Erythroblast (primary cell): ENCODE results near the gene JPT2.
"Not testable (repeated sequence)": the region's sequence is repeated elsewhere in the genome, so short reads cannot be mapped to it uniquely, and the experiment has no call there.

Source experiments
- DNase-seq, 2 experiments: peaks; one replicate each; lab custom pipeline; 2025; lab: John Stamatoyannopoulos, UW
- GATA1 ChIP-seq: IDR thresholded peaks from 2 replicates; pipeline ENCODE4 v1.6.1; 2011; ENCODE audit warnings: low read depth, mild to moderate bottlenecking, control low read depth, low read length, moderate library complexity
- POLR2A ChIP-seq: IDR thresholded peaks from 2 replicates; pipeline ENCODE4 v1.6.1; 2011; ENCODE audit warnings: mild to moderate bottlenecking, low read length

JPT2 gene

GRCh38 chr16:1732071-1732470, 54.0 kb downstream of the JPT2 start:
- DNase-seq, result no peak
- TF ChIP-seq POLR2A (no peak), GATA1 (no peak)

DNA sequence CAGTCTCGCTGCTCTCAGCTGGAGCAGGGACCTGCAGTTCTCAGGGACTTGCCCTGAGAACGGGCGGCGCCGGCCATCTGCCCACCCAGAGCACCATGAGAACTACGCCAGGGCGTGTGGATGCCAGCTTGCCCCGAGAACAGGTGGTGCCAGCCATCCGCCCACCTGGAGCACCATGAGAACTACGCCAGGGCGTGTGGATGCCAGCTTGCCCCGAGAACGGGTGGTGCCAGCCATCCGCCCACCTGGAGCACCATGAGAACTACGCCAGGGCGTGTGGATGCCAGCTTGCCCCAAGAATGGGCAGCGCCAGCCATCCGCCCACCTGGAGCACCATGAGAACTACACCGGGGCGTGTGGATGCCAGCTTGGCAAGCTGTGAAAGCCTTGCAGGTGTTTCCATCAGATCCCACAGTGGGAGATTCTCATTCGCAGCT, 54.5 kb downstream of the JPT2 start:
- not testable (repeated sequence) for DNase-seq

GRCh38 chr16:1734123-1734522, 56.0 kb downstream of the JPT2 start:
- DNase-seq, result no peak
- TF ChIP-seq GATA1, result no peak
- TF ChIP-seq POLR2A, result no peak

DNA sequence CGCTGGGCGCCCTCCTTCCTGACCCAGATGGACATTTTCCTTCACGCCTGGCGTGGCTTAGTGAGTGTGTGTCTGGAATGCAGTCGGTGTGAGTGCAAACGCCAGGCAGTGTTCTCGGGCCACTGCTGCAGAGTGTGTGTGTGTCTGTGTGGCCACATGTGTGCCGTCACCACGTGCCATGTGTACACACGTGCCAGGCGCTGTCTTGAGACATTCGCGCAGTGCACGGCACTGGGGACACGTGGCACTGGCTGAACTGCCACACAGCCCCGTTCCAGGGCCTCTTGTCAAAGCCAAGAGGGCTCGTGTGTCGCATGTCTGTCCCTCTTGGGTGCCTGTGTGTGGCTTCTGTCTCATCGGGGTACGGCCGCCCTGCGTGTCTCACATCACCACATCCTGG, 56.7 kb downstream of the JPT2 start:
- TF ChIP-seq POLR2A (no peak), GATA1 (no peak)
- no peak for DNase-seq

DNA sequence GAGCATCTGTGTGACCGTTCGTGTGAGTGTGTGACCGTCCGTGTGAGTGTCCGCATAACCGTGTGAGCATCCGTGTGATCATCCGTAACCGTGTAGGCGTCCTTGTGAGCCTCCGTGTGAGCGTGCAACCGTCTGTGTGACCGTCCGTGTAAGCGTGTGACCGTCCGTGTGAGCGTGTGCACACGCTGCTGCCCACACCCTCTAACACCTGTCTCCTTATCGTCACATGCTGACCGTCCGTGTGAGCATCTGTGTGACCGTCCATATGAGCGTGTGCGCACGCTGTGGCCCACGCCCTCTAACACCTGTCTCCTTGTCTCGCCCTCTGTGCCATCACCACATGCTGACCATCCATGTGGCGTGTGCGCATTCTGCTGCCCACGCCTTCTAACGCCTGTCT, 62.2 kb downstream of the JPT2 start:
- DNase-seq, result no peak
- no peak for TF ChIP-seq GATA1
- no peak for TF ChIP-seq POLR2A

DNA sequence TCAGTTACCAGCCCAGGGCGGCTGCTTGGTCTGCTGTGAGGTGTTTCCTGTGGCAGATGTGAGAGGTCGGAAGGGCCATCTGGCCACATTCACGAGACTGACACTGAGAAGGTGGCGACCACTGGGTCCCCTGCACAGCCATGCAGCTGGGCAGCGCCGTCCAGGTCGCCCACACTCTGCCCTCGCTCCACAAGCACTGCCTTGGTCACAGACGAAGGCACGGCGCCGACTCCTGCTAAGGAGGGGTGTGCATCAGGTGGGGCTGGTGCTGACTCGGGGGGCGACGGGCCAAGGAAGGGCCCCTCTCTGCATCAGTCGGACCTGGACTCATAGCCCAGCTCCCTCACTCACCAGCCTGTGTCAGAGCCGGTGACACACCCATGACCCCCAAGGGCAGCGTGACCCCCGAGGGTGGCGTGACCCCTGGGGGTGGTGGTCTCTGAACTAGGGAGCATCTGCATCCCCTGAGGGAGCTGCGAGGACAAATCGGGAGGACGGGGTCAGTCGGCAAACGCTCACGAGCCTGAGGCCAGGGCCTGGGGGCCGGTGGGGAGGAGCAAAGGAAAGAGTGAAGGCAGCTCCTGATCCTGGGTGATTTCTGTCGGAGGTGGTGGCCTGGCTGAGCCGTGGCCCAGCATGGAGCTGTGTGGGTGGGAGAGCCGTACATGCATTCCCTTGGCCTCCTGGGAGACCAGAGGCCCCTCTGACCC, 62.9 kb downstream of the JPT2 start:
- no peak for DNase-seq
- no peak for TF ChIP-seq GATA1
- TF ChIP-seq POLR2A, result no peak

- TF ChIP-seq GATA1, result no peak
- no peak for TF ChIP-seq POLR2A
- DNase-seq, result no peak
Measured at GRCh38 chr16:1741553-1742165, 63.6 kb downstream of the JPT2 start.

- TF ChIP-seq GATA1 (no peak), POLR2A (no peak)
- no peak for DNase-seq
Measured at GRCh38 chr16:1743376-1744337, 65.6 kb downstream of the JPT2 start.

- TF ChIP-seq POLR2A (no peak), GATA1 (no peak)
- no peak for DNase-seq
Measured at GRCh38 chr16:1744338-1744840, 66.3 kb downstream of the JPT2 start.

DNA sequence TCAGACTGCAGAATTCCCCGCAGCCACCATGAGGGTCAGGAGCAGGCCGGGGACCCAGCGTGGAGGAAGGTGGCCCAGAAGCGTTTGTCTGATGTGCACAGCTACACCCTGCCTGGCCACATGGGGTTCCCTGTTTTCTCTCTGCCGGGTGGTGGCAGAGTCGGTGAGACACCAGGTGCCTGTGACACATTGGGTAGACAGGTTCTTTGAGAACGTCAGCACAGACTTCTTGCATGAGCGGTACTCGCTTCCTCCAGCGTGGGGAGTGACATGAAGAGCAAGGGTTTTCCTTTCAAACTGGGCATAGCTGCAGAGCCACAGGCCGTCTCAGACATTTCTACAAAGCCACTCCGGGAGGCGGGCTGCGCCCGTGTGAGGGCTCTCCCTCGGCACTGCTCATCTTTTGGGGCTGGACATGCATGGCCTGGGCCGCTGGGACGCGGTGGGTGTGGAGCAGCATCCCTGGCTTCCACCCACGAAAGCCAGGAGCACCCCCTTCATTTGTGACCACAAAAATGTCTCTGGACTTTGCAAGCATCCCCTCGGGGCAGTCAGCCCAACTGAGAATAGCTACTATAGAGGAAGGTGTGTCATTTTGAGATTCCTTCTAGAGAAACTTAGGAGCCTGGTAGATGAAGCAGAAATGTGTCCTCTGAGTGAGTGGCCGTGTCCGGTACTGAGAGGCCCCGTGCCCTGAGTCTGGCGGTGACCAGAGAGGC, 67.3 kb downstream of the JPT2 start:
- no peak for TF ChIP-seq GATA1
- TF ChIP-seq POLR2A, result no peak
- DNase-seq, result no peak

DNA sequence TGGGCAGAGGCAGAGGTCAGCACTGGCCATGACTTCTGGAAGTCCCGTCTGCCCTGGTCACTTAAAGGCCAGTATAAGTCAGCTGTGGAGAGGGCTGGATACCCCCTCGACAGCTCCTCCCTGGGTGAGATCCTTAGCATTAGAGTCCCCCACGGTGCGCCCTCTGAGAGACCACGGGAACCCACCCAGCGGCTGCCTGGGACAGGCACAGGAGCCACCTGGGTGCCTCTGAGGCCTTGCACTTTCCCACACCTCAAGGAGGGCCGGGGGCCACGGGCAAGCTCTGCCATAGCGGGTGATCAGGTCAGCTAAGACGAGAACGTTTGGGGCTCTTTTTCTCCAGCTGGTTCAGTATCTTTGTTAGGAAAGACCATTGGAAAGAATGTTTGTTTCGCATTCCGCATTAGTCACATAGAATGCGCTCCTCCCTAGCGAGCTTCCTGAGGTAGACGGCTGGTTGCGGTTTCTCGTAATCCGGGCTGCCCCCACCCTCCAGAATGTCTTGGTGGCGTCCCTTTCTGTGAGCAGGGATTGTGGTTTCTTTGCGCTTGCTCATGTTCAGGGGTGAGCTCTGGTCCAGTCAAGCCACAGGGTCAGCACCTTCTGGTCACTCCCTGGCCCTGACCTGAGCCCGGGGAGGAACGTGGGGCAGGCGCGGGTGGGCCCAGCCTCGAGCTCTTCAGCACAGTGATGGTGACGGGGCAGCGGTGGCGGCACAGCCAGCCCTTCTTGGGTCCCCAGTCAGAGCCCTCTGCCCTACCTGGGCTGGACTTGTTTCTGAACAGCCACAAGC, 68.0 kb downstream of the JPT2 start:
- TF ChIP-seq POLR2A (no peak), GATA1 (no peak)
- no peak for DNase-seq

DNA sequence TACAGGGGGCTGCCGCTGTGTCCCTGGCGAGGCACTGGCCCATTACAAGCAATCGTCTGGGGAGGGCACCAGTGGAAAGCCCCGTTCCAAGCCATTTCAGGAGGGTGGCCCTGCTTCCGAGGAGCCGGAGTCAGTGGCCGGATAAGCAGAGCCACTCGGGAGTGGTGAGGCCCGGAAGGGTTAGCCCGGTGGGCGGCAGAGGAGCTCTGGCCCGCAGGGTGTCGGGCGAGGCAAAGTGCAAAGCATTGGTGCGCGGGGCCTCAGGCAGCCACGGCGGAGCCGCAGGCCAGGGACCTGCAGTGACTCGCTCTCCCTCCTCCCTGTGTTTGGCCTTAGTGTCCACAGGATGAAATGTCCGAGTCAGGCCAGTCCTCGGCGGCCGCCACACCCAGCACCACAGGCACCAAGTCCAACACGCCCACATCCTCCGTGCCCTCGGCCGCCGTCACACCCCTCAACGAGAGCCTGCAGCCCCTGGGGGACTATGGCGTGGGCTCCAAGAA, 68.7 kb downstream of the JPT2 start:
- no peak for DNase-seq
- no peak for TF ChIP-seq POLR2A
- no peak for TF ChIP-seq GATA1

DNA sequence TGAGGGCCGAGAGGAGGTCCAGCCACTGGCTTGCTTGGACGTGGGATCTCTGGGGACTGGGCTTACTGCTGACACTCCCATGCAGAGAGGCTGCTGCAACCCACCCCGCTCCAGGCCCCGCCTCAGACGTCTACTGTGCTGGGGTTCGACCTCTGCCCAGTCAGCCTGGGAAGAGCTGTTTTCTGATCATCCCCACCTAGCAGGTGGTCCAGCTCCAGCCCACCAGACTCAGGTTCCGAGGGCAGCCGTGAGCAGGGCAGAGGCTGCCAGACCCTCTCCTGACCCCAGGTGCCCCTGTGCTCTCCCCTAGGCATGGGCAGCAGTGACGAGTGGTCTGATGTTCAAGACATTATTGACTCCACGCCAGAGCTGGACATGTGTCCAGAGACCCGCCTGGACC, 69.9 kb downstream of the JPT2 start:
- TF ChIP-seq GATA1, result no peak
- TF ChIP-seq POLR2A, result no peak
- no peak for DNase-seq
